CMK (cell line): Measurements from ENCODE around the gene NOD2.

Experiments used
- DNase-seq: peaks from one replicate; pipeline ENCODE4 v3.0.0-alpha.2; 2010; ENCODE audit warnings: low read depth

NOD2 gene

DNA sequence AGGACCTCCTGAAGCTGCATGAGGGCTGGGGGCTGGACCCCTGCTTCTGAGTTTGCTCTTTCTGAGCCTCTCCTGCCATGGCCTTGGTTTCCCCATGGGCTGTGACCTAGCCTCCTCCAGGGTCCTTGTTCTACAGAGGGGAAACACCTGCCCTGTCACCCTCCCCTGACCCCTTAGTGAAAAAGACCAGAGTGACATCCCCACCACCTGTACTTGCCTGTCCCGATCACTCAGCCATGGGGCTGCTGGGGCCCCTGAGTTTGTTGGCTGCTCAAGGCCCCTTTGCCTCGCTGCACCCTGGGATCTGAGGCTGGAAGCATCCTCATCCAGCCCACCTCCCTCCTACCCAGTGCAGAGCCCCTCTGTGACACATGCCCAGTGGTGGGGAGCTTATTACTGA is 800 bp downstream of the NOD2 start:
- no peak for DNase-seq

DNA sequence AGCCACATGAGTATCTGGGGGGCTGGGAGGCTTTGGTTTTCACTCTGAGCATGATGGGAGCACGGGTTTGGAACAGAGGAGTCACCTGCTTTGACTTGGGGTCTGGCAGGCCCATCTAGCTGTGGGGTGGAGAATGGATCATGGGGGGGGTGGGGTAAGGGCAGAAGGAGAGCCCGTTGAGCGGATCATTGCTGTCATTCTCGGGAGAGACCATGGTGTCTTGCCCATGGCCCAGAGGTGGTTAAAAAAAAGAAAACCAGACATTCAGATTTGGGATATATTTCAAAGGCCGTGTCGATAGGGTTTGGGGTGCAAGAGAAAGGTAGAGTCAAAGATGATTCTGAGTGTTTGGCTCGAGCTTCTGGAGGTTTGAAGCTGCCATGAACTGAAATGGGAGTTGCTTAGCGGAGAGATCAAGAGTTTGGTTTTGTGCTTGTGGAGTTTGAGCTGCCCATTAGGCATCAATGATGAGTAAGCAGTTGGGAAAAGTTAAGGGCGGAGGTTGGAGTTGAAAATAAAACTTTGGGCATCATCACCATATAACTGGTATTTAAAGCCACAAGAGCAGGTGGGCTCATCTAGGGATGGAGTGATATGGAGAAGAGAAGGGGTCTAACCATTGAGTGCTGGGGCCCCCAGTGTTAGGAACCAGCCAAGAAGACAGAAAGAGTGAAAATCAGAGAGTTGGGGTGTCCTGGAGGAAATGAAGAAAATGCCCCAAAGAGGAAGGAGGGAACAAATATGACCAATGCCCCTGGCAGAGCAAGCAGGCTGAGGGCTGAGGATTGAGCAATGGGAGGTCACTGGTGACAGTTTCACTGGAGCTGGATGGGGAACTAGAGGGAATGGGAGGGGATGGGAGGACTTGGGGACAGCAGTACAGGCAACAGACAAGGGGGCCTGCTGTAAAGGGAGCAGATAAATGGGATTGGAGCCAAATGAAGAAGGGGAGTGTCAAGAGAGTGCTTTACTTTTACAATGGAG is 1.9 kb downstream of the NOD2 start:
- no peak for DNase-seq

GRCh38 chr16:50696126-50696525 is 2.7 kb downstream of the NOD2 start:
- DNase-seq, result no peak

GRCh38 chr16:50696575-50697420 is 3.4 kb downstream of the NOD2 start:
- peak; percentile 53 for DNase-seq

GRCh38 chr16:50697421-50697715 is 4.0 kb downstream of the NOD2 start:
- DNase-seq, result no peak

DNA sequence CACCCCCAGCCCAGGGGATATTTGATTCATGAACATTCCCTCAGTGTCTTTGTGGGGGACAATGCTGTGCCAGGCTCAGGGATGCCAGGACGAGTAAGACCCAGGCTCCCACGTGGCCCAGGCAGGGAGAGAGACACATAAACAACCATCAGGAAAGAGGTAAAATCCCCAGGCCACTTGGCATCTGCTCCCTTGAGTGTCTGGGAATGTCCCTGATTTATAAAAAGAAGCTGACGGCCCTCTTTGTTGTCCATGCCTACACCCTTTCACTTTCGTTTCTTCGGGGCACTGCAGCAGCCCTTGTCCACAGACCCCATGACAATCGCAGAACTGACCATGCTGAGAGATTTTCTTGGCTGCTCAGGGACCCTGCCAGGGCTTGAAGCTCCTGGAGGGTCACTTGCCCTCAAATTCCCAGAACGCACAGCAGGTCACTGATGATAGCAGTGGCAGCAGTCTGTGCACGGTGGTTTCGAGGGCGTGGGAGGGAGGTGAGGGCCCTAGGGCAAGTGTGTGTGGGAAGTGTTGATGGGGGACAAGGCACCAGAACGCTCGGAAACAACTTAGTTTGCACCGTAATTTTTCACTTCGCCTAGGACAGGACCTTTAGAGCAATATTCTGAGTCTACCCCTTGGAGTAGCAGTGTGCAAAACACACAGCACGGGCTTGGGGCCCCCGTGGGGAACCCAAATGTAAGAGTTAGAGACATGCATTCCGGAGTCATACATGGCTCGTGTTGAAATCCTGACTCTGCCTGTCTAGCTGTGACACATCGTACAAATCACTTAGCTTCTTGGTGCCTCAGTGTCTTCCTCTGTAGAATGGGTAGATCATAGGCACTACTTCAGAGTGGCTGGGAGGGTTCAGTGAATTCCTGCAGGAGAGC is 4.7 kb downstream of the NOD2 start:
- DNase-seq, result no peak

- DNase-seq, result no peak
These were observed 6.1 kb downstream of the NOD2 start for GRCh38 chr16:50699326-50700159.

- DNase-seq, result no peak
These were observed 9.3 kb downstream of the NOD2 start for GRCh38 chr16:50702725-50703124.

GRCh38 chr16:50704245-50704644 is 10.8 kb downstream of the NOD2 start:
- DNase-seq, result no peak

DNA sequence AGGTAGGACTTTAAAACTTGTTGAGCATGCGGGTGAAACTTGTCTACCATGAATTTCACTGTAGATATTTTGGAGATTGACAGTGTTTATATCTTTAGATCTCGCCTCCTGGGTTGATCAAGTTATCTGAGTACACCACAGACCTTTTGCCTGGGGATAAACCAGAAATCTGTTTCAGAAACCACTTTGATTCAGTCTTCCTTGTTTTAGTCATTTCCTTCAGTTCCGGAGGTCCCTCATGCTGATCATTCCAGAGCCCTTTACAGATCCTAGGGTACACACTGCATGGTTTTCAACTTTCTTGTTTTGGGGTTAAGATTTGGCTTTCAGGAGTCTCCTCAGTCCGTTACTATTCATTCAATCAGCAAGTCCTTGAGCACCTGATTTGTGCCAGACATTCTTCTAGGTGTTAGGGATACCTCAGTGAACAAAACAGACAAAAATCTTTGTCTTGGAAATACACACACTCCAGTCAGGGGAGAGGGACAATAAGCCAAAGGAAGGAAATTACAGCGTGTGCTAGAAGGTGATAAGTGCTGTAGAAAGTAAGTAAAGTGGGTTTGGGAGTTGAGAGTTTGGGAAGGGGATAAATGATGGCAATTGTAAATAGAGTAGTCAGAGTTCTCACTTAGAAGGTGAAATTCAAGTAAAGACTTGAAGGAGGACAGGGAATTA is 12.2 kb downstream of the NOD2 start:
- DNase-seq, result no peak

- no peak for DNase-seq
These were observed 12.8 kb downstream of the NOD2 start for GRCh38 chr16:50706250-50706649.

DNA sequence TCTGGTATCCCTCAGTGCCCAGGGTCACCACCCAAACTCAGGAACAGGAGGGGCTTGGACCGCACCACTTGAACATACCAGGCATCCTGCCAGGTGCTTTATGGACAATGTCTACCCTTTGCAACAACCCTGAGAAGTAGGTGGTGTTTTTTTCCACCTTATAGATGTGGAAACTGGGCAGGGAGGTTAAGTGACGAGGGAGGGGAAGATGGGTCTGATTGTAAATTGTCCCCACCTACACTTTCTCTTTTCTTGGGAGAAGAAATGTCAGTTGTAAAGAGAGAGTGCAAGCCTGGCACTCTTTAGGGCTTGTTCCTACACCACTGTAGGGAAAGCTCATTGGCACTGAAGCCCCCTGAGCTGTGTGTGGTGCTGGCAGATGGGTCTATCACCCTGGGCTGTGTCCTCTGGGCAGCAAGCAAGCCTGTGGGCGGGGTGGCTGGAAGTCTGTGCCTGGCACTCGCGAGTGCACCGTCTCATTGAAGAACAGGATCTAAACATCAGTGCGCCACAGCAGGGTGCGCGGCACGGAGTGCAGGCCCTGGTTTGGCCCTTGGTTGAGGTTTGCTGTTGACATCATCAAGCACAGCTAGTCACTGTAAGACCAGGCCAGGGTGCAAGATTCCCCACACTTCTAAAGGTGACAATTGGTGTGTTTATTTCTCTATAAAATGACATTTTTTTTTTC is 15.1 kb downstream of the NOD2 start:
- no peak for DNase-seq

DNA sequence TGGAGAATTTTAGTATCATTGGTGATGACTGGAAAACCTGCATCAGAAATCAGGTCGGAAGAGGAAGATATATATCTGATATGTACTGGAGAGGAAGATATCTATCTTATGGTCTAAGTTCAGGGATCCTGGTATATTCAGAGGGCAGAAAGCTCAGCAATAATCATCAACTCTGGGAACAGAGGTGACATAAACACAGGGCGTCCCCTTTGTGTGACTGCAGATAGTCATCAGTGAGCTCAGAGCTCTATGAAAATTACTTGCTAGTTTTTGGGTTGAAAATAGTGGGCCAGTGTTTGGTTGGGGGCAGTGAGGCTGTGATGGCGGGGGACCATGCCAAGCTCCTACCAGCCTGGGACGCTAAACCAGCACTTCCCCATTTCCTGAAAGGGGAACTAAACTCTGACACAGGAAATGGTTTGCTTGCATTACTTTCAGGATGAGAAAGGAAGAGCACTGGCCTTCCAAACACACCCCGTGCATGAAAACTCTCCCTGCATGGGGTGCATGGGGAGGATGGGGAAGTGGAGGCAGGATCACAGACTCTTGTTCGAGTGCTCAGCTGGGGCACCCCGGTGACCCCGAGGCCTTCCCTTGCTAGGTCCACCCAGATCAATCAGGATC is 15.8 kb downstream of the NOD2 start:
- DNase-seq, result no peak

GRCh38 chr16:50709980-50710379 is 16.6 kb downstream of the NOD2 start:
- DNase-seq, result no peak

DNA sequence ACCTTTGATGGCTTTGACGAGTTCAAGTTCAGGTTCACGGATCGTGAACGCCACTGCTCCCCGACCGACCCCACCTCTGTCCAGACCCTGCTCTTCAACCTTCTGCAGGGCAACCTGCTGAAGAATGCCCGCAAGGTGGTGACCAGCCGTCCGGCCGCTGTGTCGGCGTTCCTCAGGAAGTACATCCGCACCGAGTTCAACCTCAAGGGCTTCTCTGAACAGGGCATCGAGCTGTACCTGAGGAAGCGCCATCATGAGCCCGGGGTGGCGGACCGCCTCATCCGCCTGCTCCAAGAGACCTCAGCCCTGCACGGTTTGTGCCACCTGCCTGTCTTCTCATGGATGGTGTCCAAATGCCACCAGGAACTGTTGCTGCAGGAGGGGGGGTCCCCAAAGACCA is 17.6 kb downstream of the NOD2 start:
- DNase-seq, result no peak

- no peak for DNase-seq
These were observed 18.6 kb downstream of the NOD2 start for GRCh38 chr16:50711862-50712559.

DNA sequence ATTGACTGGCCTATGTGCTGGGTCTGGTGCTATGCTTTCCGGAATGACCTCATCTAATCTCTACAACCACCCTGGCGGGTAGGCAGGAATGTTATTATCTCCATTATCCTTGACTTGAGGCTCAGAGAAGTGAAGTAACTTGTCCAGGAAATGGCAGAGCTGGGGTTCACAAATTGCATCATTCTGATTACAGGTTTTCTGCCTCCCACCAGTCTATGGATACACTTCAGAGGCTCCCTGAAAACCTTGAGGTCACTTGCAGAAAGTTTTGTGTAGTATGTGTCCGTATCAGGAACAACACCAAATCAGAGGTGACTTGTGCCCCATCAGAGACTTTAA is 19.1 kb downstream of the NOD2 start:
- no peak for DNase-seq

GRCh38 chr16:50712956-50713355 is 19.6 kb downstream of the NOD2 start:
- no peak for DNase-seq

- DNase-seq, result no peak
These were observed 23.7 kb downstream of the NOD2 start for GRCh38 chr16:50717091-50717490.
